ENCODE measurements around the gene THSD4. TPM values are rescaled to one million over a fixed set of nuclear protein-coding genes. Genes with fewer than 3 reads are reported as not detected.
"Not testable (repeated sequence)": the region's sequence is repeated elsewhere in the genome, so short reads cannot be mapped to it uniquely, and the experiment has no call there.

The THSD4 gene
- total RNA-seq, 1 donor from 2014 or later = 1.6 TPM

GRCh38 chr15:71245588-71245987 is 130.3 kb downstream of the THSD4 start:
- DNase-seq (ENCODE audit: low spot score in 2 of 2) (no peak), FAIRE-seq (no peak)

- no peak for FAIRE-seq
- no peak for DNase-seq (ENCODE audit: low spot score in 2 of 2)
These were observed 133.1 kb downstream of the THSD4 start for GRCh38 chr15:71248386-71248785.

GRCh38 chr15:71249986-71250385 is 134.7 kb downstream of the THSD4 start:
- no peak for FAIRE-seq
- no peak for DNase-seq (ENCODE audit: low spot score in 2 of 2)

GRCh38 chr15:71250936-71251583 is 135.8 kb downstream of the THSD4 start:
- DNase-seq (ENCODE audit: low spot score in 2 of 2) = no peak
- FAIRE-seq = no peak

- FAIRE-seq (no peak), DNase-seq (ENCODE audit: low spot score in 2 of 2) (no peak)
These were observed 136.3 kb downstream of the THSD4 start for GRCh38 chr15:71251584-71252043.

GRCh38 chr15:71252044-71252739 is 136.9 kb downstream of the THSD4 start:
- FAIRE-seq = no peak

GRCh38 chr15:71252740-71253047 is 137.4 kb downstream of the THSD4 start:
- DNase-seq (ENCODE audit: low spot score in 2 of 2) (no peak), FAIRE-seq (no peak)

More at GRCh38 chr15:71252044-71252739, 136.9 kb downstream of the THSD4 start:
- no peak for DNase-seq (ENCODE audit: low spot score in 2 of 2)

- no peak for DNase-seq (ENCODE audit: low spot score in 2 of 2)
These were observed 139.2 kb downstream of the THSD4 start for GRCh38 chr15:71254491-71254890.

GRCh38 chr15:71256934-71257664 is 141.8 kb downstream of the THSD4 start:
- DNase-seq (ENCODE audit: low spot score in 2 of 2) = no peak
- FAIRE-seq = no peak

More at GRCh38 chr15:71254491-71254890, 139.2 kb downstream of the THSD4 start:
- FAIRE-seq = no peak

- no peak for DNase-seq (ENCODE audit: low spot score in 2 of 2)
- FAIRE-seq = no peak
These were observed 144.6 kb downstream of the THSD4 start for GRCh38 chr15:71259866-71260265.

GRCh38 chr15:71261418-71261817 is 146.1 kb downstream of the THSD4 start:
- FAIRE-seq = no peak

GRCh38 chr15:71261909-71262308 is 146.6 kb downstream of the THSD4 start:
- DNase-seq (ENCODE audit: low spot score in 2 of 2) (no peak), FAIRE-seq (no peak)

More at GRCh38 chr15:71261418-71261817, 146.1 kb downstream of the THSD4 start:
- DNase-seq (ENCODE audit: low spot score in 2 of 2) = no peak

GRCh38 chr15:71262599-71262998 is 147.3 kb downstream of the THSD4 start:
- FAIRE-seq (no peak), DNase-seq (ENCODE audit: low spot score in 2 of 2) (no peak)

- not testable (repeated sequence) for FAIRE-seq; DNase-seq (ENCODE audit: low spot score in 2 of 2)
These were observed 150.3 kb downstream of the THSD4 start for GRCh38 chr15:71265606-71266005.

GRCh38 chr15:71271327-71271726 is 156.1 kb downstream of the THSD4 start:
- DNase-seq (ENCODE audit: low spot score in 2 of 2) = no peak
- FAIRE-seq = no peak

- DNase-seq (ENCODE audit: low spot score in 2 of 2) = no peak
- no peak for FAIRE-seq
These were observed 157.7 kb downstream of the THSD4 start for GRCh38 chr15:71272932-71273331.

- FAIRE-seq (no peak), DNase-seq (ENCODE audit: low spot score in 2 of 2) (no peak)
These were observed 158.6 kb downstream of the THSD4 start for GRCh38 chr15:71273731-71274447.

- FAIRE-seq (no peak), DNase-seq (ENCODE audit: low spot score in 2 of 2) (no peak)
These were observed 159.2 kb downstream of the THSD4 start for GRCh38 chr15:71274448-71274798.

GRCh38 chr15:71275098-71275497 is 159.8 kb downstream of the THSD4 start:
- FAIRE-seq = no peak

GRCh38 chr15:71275566-71276335 is 160.5 kb downstream of the THSD4 start:
- FAIRE-seq (no peak), DNase-seq (ENCODE audit: low spot score in 2 of 2) (no peak)

More at GRCh38 chr15:71275098-71275497, 159.8 kb downstream of the THSD4 start:
- no peak for DNase-seq (ENCODE audit: low spot score in 2 of 2)
